GM12801 (cell line): Measurements from ENCODE around the gene NTS.

ENCODE experiments used
- TF ChIP-seq, protein P1 (sequence below): IDR thresholded peaks from one replicate; pipeline ENCODE4 v1.5.1; 2011; ENCODE audit warnings: control low read depth; ENCODE audit not compliant: insufficient read length; ENCODE audit errors: extremely low read depth

NTS gene

DNA sequence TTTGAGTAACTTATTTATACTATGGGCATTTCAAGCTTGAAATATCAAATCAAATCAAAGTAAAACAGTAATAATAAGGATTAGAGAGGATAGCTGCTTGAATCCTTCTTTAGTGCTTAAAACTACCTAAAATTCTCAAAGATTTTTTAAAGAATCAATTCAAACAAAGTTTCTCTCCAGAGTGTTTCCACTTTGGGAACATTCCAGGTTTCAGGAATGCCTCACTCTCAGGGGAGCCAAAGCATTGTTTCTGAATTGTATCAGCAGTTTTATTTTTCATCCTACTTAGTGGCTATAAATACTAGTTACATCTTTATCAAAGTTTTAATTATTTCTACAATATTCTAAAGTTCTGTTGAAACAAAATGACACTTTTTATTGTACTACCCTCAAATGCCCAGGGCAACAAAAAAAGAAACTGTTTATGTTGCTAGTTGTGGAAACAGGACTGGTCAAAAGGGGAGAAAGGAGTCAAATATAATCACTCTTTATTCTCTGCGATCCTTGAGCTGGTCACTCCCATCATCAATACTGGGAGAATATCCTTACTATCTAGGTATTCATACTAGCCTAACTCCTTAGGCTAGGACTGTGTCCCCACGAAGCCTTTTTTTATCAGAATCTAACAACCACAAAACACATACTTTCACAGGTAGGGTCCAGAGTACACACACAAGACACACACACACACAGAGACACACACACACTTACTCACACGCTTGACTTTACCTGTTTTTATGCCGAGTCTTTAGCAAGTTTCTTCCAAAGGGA lies 38.5 kb upstream of the NTS start:
- TF ChIP-seq, protein P1, sequence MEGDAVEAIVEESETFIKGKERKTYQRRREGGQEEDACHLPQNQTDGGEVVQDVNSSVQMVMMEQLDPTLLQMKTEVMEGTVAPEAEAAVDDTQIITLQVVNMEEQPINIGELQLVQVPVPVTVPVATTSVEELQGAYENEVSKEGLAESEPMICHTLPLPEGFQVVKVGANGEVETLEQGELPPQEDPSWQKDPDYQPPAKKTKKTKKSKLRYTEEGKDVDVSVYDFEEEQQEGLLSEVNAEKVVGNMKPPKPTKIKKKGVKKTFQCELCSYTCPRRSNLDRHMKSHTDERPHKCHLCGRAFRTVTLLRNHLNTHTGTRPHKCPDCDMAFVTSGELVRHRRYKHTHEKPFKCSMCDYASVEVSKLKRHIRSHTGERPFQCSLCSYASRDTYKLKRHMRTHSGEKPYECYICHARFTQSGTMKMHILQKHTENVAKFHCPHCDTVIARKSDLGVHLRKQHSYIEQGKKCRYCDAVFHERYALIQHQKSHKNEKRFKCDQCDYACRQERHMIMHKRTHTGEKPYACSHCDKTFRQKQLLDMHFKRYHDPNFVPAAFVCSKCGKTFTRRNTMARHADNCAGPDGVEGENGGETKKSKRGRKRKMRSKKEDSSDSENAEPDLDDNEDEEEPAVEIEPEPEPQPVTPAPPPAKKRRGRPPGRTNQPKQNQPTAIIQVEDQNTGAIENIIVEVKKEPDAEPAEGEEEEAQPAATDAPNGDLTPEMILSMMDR: no peak

DNA sequence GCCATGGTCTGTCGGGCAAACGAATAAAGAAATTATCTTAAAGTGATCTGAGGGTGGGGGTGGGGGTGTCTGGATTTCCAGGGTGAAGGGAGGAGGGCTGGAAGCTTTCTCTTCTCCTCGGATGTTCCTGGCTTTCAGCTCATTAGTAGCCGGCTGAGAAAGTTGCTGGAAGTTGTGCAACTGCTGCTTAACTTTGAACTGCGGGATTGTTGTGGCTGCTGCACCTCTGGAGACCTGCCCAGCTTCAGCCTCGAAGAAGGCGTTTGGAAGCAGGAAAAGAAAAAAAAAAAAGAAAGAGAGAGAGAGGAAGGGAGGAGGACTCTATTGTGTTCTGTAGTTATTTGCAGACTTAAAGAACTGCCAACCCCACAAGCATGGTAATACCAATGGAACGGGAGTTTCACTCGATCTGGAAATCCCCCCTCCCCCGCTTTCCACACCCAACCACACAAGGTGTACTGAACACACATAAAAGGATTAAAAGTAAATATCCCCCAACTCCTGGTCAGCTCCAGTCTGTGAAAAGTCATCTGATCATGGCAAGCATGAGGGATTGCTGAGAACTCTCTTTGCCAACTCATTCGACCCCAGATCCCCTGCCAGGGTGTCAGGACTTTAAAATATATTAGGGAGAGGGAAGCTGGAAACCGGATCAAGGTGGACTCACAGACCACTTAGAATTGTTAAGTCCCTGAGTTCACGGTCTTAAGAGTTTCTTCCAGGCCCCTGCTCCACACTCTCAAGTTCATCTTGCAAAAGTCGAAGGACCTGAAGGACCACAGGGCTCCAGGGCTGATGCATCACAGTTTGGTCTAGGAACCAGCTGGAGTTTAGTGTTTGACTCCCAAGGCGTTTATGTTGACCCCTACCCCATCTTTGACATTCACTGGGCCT lies 37.7 kb upstream of the NTS start, which contains the start of gene RASSF9:
Gene RASSF9 (minus strand): TSS at position 213 of the 894 bp plus-strand sequence. CDS start 208 bp downstream, at position 5.
- TF ChIP-seq, protein P1: no peak

DNA sequence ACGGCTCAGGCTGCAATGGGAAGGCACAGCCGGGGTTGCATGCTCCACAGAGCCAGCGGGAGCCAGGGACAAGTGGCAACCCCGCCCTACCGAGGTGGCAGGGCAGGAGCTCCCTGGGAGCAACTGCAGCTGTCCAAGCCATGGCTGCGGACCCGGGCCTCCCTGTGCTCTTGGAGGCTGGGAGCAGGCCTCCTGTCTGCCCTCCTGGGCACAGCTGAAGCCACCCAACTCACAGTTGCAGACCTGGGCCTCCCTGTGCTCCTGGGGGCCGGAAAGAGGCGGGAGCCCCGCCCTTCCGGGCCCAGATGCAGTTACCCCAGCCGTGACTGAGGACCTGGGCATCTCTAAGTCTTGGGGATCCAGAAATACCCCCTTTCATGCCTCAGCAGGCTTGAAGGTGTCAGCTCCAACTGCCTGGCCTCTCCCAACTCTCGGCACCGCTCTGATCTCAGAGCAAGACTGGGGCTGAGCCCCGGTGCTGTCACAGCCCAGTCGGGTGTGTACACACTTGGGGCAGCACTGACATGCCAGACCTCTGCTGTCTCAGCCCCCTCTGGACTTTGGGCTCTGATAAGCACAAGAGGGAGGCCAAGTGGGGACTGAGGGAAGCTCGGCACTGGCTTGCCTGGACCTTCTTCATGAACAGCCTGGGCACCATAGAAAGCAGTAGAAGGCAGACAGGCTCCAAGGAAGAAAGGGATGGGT lies 30.3 kb upstream of the NTS start:
- TF ChIP-seq, protein P1: no peak

DNA sequence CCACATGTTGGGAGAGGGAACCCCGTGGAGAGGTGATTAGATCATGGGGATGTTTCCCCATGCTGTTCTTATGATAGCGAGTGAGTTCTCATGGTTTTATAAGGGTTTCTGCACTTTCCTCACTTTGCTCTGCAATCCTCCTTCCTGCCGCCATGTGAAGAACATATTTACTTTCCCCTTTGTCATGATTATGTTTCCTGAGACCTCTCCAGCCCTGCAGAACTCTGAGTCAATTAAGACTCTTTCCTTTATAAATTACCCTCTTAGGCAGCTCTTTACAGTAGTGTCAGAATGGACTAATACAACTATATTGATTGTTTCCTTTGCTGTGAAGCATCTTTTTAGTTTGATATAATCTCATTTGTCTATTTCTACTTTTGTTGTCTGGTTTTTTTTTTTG lies 24.8 kb upstream of the NTS start:
- TF ChIP-seq, protein P1: no peak

DNA sequence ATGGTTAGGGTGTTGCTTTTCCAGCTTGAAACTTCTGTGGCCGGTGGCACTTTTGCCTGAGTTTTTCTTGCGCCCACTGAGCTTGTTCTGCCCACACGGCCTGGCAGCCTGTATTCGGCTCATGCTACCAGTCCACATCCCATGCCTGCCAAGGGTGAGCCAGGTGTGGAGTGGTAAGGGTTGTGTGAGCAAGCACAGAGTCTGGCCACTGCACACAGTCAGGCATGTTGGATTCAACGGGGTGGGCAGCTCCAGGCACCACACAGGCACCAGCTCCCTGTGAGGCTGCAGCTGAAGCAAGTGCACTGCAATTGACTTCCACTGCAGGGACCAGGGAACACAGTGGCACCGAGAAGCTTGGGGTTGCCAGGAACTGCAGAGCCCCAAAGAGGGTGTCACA lies 18.8 kb upstream of the NTS start:
- TF ChIP-seq, protein P1: no peak

- TF ChIP-seq, protein P1: no peak
These were observed 17.1 kb upstream of the NTS start for GRCh38 chr12:85856966-85857365.

- TF ChIP-seq, protein P1: no peak
These were observed 8.2 kb upstream of the NTS start for GRCh38 chr12:85865890-85866289.
